NK-92 treated with Interleukin-12 subunit alpha and Interleukin-12 subunit beta, amount 100 ng/mL, for 24 hours (cell line): ENCODE measurements around the gene INAFM1.
"Not testable (repeated sequence)": the region's sequence is repeated elsewhere in the genome, so short reads cannot be mapped to it uniquely, and the experiment has no call there.

Experiments used
- DNase-seq: peaks from one replicate; lab custom pipeline; 2025; lab: John Stamatoyannopoulos, UW

The INAFM1 gene

GRCh38 chr19:47268028-47268427 lies 6.7 kb upstream of the INAFM1 start:
- no peak for DNase-seq

- DNase-seq = no peak
Observed at GRCh38 chr19:47269596-47269995, 5.1 kb upstream of the INAFM1 start.

GRCh38 chr19:47270408-47270807 lies 4.3 kb upstream of the INAFM1 start:
- DNase-seq = no peak

GRCh38 chr19:47271949-47272348 lies 2.7 kb upstream of the INAFM1 start:
- DNase-seq = no peak

GRCh38 chr19:47272448-47273312 lies 2.0 kb upstream of the INAFM1 start:
- no peak for DNase-seq

- DNase-seq = peak; percentile 57
Observed at GRCh38 chr19:47273313-47274070, 1.2 kb upstream of the INAFM1 start.

- no peak for DNase-seq
Observed at GRCh38 chr19:47274891-47275761, 441 bp downstream of the INAFM1 start.

- no peak for DNase-seq
Observed at GRCh38 chr19:47275791-47276461, 1.2 kb downstream of the INAFM1 start.

GRCh38 chr19:47276513-47276912 lies 1.8 kb downstream of the INAFM1 start:
- not testable (repeated sequence) for DNase-seq

- no peak for DNase-seq
Observed at GRCh38 chr19:47280183-47280797, 5.6 kb downstream of the INAFM1 start.

- no peak for DNase-seq
Observed at GRCh38 chr19:47283405-47284059, 8.8 kb downstream of the INAFM1 start.

- DNase-seq = no peak
Observed at GRCh38 chr19:47284324-47284899, 9.7 kb downstream of the INAFM1 start.

- peak; percentile 65 for DNase-seq
Observed at GRCh38 chr19:47296036-47296435, 21.4 kb downstream of the INAFM1 start.

GRCh38 chr19:47300867-47301266 lies 26.2 kb downstream of the INAFM1 start:
- DNase-seq = not testable (repeated sequence)

GRCh38 chr19:47302249-47302648 lies 27.6 kb downstream of the INAFM1 start:
- DNase-seq = no peak

GRCh38 chr19:47303966-47304365 lies 29.3 kb downstream of the INAFM1 start:
- no peak for DNase-seq

- DNase-seq = no peak
Observed at GRCh38 chr19:47305309-47305751, 30.6 kb downstream of the INAFM1 start.

- no peak for DNase-seq
Observed at GRCh38 chr19:47306303-47306702, 31.6 kb downstream of the INAFM1 start.

- no peak for DNase-seq
Observed at GRCh38 chr19:47309038-47309437, 34.4 kb downstream of the INAFM1 start.

GRCh38 chr19:47309608-47310007 lies 34.9 kb downstream of the INAFM1 start, which contains the start of gene C5AR1:
C5AR1 (plus strand) TSS chr19:47309861; CDS start chr19:47309896, 35 bp downstream.
- DNase-seq = no peak
